GM21737 (cell line): ENCODE data around the gene RAD17.
"Not testable (repeated sequence)": the region's sequence is repeated elsewhere in the genome, so short reads cannot be mapped to it uniquely, and the experiment has no call there.

ENCODE experiments used
- ATAC-seq: cut with Tn5 transposase; IDR thresholded peaks from one replicate; pipeline ENCODE4 v1.9.1; 2021; ENCODE audit warnings: mild to moderate bottlenecking, moderate library complexity; ENCODE audit not compliant: unreplicated experiment

Gene RAD17

DNA sequence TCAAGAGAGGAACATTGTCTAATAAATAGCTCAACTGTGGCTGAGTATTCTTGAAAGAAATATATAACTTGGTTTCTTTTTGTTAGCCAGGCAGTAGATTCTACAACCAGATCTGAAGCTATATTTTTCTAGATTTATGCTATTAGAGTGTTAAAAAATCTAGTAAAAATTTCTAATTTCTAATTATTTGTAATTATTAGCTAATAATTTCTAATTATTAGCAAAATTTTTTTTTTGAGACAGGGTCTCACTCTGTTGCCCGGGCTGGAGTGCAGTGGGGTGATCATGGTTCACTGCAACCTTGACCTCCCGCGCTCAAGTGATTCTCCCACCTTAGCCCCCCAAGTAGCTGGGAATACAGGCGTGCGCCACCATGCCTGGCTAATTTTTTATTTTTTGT is 2.8 kb downstream of the RAD17 start:
- ATAC-seq: no peak

DNA sequence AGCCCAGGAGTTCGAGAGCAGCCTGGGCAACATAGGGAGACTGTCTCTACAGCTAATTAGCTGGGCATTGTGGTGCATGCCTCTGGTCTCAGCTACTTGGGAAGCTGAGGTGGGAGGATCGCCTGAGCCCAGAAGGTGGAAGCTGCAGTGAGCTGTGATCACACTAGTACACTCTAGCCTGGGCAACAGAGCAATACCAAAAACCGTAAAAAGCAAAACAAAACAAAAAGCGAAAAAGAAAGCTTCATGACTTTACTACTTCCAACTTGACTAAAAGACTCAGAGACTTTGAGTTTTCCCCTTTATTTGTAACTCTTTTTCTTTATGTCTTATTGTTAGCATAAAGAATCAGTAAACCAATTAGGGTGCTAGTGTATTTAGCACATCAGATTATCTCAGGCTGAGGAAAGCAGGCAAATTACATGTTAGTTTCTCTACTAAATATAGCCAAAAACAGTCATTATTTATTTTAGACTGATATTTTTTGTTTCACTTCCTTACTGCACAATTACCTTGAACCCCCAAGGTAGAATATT is 5.4 kb downstream of the RAD17 start:
- peak; percentile 60 for ATAC-seq

DNA sequence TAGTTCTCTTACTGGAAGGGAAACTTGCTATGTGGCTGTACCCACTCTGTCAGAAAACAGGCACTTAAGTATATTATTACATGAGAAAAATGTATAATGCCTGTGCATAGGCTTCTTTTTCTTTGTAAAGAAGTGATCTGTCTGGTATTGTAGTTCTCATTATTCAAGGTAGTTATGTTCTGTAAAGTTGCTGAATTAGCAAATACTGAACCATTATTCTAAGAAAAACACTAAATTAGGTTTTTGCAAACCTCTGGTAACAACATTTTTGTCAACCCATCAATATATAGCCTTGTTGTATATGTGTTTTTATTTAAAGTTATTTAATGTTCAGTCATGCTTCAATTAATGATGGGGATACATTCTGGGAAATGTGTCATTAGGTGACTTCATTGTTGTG is 8.8 kb downstream of the RAD17 start:
- ATAC-seq: no peak

DNA sequence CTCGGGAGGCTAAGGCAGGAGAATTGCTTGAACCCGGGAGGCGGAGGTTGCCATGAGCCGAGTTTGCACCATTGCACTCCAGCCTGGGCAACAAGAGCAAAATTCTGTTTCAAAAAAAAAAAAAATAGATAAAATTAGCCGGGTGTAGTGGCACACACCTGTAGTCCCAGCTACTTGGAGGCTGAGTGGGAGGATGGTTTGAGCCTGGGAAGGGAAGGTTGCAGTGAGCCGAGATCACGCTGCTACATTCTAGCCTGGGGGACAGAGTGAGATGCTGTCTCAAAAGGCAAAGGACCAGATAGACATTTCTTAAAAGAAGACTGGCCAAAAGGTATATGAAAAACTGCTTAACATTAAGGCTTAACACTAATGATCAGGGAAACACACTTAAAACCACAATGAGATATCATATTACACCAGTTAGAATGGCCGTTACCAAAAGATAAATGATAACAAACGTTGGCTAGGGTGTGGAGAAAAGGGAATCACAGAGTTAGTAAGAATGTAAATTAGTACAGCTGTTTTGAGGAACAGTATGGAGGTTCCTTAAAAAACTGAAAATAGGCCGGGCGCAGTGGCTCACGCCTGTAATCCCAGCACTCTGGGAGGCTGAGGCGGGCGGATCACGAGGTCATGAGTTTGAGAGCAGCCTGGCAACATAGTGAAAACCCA is 35.2 kb downstream of the RAD17 start:
- ATAC-seq: no peak

- ATAC-seq: peak; percentile 75
Measured at GRCh38 chr5:69414885-69415583, 45.4 kb downstream of the RAD17 start, which contains the start of gene MARVELD2. Gene MARVELD2 (plus strand): TSS chr5:69415116. CDS start chr5:69419386, 4,270 bp downstream.

- no peak for ATAC-seq
Measured at GRCh38 chr5:69415584-69415958, 46.0 kb downstream of the RAD17 start.

- no peak for ATAC-seq
Measured at GRCh38 chr5:69416180-69416579, 46.6 kb downstream of the RAD17 start.

DNA sequence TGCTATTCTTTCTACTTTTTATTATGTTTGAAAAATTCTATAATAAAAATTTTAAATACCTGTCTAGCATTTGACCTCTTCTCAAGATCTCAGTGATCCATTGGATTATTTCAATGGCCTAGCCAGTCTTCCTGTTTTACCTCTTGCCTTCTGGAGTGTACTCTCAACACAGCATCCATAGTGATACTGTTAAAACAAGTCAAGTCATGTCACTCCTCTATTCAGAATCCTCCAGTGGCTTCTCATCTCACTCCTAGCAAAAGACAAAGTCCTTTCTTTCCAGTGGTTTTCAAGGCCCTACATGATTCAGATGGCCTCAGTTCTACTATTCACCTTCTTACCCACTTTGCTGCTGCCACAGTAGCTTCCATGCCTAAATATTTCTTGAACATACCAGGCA is 47.1 kb downstream of the RAD17 start:
- ATAC-seq: no peak

- no peak for ATAC-seq
Measured at GRCh38 chr5:69418554-69418953, 48.9 kb downstream of the RAD17 start.

DNA sequence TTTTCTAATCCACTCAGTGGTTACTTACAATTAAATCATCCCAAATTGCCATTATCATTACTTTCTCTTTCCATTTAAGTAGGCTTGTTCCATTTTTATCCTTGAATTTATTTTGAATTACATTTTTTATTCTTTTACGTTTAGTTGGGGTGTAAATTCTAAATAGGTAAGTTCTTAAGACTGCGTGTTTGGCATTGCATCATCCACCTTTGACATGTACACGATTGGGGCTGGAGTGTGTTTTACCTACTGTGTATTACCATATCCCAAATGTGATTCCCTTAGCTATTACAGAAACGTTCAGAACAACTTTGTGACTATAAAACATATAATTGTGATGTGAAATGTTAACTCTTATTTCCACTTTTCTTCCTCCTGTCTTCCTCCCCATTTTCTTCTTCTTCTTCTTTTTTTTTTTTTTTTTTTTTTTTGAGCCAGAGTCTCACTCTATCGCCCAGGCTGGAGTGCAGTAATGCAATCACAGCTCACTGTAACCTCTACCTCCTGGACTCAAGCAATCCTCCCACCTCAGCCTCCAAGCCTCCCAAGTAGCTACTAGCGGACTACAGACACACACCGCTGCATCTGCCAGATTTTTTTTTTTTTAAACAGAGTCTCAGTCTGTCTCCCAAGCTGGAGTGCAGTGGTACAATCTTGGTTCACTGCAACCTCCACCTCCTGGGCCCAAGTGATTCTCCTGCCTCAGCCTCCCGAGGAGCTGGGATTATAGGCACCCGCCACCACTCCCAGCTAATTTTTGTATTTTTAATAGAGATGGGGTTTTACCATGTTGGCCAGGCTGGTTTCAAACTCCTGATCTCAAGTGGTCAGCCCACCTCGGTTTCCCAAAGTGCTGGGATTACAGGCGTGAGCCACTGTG is 62.0 kb downstream of the RAD17 start:
- ATAC-seq: no peak

- ATAC-seq: peak; percentile 67
Measured at GRCh38 chr5:69432412-69433206, 63.0 kb downstream of the RAD17 start.

- not testable (repeated sequence) for ATAC-seq
Measured at GRCh38 chr5:69435276-69435884, 65.8 kb downstream of the RAD17 start.

GRCh38 chr5:69444127-69444754 is 74.6 kb downstream of the RAD17 start:
- no peak for ATAC-seq

DNA sequence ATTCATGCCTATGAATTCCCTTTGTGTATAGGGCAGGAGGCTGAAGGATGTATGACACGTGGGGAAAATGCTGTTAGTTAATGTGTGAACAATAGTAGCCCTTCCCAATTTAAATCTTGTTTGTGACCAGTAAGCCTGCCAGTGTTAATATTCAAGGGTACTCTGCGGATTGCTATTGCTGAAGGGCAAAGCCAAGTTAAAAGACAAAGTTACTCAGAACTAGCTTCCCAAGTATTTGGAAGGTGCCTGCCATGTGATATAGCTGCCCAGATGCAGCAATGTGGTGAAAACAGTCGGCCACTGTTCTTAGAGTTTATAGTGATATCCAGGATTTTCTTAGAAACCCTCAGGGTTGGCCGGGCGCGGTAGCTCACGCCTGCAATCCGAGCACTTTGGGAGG is 79.9 kb downstream of the RAD17 start:
- ATAC-seq: no peak

GRCh38 chr5:69450116-69450515 is 80.5 kb downstream of the RAD17 start:
- no peak for ATAC-seq

DNA sequence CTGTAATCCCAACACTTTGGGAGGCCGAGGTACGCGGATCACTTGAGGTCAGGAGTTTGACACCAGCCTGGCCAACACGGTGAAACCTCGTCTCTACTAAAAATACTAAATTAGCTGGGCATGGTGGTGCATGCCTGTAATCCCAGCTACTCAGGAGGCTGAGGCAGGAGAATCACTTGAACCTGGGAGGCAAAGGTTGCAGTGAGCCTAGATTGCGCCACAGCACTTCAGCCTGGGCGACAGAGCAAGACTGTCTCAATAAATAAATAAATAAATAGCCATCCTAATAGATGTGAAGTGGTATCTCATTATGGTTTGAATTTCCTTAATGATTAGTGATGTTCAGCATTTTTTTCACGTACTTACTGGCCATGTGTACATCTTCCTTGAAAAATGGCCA is 80.9 kb downstream of the RAD17 start:
- not testable (repeated sequence) for ATAC-seq

DNA sequence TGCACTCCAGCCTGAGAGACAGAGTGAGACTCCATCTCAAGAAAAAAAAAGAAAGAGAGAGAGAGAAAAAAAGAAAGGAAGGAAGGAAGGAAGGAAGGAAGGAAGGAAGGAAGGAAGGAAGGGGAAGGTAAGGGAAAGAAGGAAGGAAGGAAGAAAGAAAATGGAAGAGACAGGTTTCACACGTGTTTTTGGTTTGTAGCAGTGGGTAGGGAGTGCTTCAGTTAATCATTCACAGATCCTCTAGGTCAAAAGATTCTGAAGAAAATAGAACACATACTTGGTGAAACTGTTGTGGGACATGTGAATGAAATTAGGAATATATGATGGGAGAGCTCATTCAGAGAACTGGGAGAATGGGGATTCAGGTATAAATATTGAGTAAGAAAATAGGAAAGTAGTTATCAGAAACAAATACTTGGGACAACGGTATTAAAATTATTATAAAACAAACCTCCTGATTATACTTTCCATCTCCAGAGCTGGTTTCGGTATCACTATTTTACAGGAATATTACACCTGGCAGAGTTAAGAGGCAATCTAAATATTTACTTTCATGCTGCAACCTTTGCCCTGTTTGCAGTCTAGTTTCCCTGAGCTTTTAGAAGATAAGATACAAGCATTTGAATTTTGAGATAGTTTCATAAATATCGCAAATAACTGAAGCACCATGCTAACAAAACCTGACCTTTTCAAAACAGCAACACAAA is 82.5 kb downstream of the RAD17 start:
- ATAC-seq: no peak

DNA sequence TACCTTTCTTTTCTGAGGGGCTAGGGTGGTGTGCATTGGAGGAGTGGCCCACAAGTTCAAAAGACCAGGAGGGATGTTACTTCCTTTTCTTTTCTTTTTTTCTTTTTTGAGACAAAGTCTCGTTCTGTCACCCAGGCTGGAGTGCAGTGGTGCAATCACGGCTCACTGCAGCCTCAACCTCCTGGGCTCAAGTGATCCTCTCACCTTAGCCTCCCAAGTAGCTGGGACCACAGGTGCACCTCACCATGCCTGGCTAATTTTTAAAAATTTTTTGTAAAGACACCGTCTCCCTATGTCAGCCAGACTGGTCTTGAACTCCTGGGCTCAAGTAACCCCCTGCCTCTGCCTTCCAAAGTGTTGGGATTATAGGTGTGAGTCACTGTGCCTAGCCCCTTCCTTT is 83.9 kb downstream of the RAD17 start:
- not testable (repeated sequence) for ATAC-seq
